Activated CD4-positive, alpha-beta T cell treated with anti-CD3 and anti-CD28 coated beads for 24 hours (primary cell): ENCODE measurements around the gene WDR86.

Experiments used
- DNase-seq, 2 donors: peaks; one replicate each; pipeline ENCODE4 v3.0.0-alpha.2; 2020; ENCODE audit warnings: low read depth in 2 of 2

WDR86 gene

GRCh38 chr7:151392002-151392401 is 17.8 kb downstream of the WDR86 start:
- no peak for DNase-seq

- DNase-seq, result no peak
Measured at GRCh38 chr7:151391358-151391730, 18.5 kb downstream of the WDR86 start.

GRCh38 chr7:151390598-151391357 is 19.1 kb downstream of the WDR86 start:
- no peak for DNase-seq

GRCh38 chr7:151389768-151390597 is 19.9 kb downstream of the WDR86 start:
- no peak for DNase-seq

- DNase-seq, result no peak
Measured at GRCh38 chr7:151389096-151389767, 20.6 kb downstream of the WDR86 start.

- no peak for DNase-seq
Measured at GRCh38 chr7:151388430-151388829, 21.4 kb downstream of the WDR86 start.

DNA sequence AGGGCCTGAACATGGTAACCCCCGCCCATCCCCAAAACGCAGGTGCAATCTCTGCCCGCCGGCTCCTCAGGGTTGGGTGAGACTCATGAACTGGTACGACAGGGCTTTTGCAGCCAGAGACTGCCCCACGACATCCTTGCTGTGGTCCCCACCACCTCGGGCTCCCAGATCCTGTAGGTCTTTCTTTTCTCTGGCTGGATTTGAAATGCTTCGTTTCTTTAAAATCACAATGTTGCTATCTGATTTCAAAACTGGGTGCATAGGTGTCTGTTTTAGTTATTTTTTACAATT is 21.9 kb downstream of the WDR86 start:
- no peak for DNase-seq

- no peak for DNase-seq
Measured at GRCh38 chr7:151387161-151388006, 22.5 kb downstream of the WDR86 start.

- DNase-seq, result no peak
Measured at GRCh38 chr7:151386301-151387160, 23.3 kb downstream of the WDR86 start.

DNA sequence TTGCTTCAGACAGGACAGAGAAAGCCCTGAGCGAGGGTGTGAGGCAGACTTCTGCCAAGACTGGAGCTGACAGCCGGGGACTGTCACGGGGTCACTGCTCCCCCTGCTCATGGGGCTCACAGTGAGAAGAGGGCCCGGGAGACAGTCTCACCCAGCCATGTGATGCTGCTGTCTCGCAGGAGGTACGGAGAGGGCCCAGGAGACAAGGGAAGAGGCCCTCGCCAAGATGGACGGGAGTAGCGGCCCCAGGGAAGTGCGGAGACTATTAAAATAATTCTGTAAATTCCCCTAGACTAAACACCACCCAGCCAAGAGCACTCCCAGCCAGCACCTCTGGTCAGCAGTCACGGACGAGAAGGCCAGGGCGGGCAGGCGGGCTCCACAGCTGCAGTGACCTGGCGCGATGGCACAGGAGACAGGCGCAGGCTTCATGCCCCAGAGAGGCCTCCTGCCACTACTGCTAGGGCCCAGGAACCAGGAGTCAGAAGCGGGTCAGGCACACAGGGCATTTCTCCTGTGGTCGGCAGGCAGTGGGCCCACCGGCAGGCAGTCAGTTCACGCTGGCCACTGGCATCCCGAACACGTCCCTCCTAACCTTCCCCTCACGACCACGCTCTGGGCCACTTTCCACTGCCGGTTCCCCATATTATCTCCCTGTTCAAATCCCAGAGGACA is 24.1 kb downstream of the WDR86 start:
- DNase-seq, result no peak

DNA sequence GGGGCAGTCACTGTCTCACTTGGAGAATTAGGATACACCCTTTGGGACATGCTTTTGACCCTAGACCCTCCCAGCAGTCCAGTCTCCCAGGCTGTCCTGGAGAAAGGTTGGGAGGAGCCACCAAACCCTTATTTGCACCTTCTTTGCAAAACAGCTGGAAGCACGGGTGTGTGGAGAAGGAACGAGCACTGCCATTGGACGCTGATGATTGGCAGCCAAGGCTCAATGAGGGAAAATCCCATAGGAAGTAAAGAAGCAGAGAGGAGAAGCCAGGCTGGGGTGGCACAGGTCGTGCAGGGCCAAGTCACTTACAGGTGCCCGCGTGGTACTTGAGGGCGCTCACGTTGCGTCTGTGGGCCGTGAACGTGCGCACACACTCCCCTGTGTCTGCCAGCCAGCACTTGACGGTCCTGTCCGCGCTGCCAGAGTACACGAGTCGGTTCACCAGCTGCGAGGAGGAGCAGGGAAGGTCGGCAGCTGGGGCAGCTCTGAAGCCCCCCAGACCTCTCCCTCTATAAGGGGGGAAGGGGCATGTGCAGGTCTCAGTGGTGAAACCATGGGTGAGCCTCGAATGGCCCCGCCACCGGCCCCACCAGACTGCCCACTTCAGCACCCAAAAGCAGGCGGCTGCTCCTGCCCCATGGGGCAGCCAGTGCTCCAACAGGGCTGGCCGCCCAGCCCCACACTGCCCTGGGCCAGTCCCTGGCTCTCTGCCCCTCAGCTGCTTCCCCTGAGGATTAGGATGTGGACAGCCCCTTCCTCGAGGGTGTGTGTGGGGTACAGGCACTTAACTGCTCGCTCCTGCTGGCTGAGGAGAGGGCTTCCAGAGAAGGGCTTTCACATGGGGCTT is 24.8 kb downstream of the WDR86 start:
- DNase-seq, result no peak

DNA sequence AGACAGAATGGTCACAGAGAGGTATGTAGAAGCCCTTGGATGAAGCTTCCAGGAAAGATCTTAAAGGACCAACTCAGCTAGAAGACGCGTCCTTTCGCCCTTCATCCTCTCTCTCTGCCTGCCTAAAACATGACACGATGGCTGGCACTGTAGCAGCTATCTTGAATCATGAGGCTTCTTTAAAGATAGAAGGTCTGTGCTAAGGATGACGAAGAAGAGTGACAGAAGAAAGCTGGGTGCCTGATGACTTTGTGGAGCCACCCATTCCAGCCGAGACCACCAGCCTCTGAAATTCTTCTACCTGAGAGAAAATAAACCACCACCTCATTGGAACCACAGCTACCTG is 25.5 kb downstream of the WDR86 start:
- DNase-seq, result no peak

DNA sequence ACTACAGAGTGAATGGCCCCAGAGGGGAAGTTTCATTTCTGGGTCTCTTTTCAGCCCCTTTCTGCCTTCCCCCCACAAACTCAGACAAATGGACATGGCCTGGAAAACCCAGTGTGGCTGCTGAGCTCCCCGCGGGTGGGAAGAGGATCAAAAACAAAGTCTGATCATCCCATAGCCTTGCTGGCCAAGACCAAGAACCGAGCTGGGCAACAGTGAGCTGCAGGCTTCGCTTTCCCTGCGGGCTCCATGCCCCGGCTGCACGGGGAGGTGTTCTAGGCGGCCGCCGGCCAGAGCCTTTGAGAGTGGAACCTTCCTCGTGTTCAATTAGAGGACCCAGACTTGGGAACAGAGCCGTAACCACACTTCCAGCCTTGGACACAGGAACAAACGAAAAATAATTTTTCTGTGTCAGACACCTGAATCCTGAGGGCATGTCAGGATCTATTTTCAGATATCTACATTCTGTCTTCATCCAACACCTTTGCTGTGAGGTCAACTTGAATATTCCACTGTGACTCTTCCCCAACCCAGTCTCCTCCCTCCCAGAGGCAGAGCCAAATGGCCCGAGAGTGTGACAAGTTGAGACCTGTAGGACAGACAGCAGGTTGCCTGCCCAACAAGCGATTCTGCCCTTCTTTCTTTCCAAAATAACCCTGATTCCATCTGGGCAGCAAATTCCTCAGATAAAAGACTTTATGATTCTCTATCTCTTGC is 26.0 kb downstream of the WDR86 start:
- no peak for DNase-seq

- DNase-seq, result no peak
Measured at GRCh38 chr7:151382079-151382885, 27.6 kb downstream of the WDR86 start.

GRCh38 chr7:151381348-151382078 is 28.3 kb downstream of the WDR86 start:
- DNase-seq, result no peak

DNA sequence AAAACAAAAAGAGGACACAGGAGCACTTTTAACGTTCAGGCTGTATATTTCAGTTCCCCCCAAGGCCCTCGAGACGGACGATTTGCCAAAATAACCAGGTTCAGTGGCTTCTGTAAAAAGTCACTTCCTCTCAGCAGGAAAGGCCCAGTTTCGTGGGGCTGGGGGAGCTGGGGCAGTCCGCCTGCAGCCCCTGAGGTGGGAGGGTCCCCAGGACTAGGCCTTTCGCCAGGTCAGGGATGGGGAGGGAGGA is 28.8 kb downstream of the WDR86 start:
- no peak for DNase-seq

GRCh38 chr7:151380199-151381097 is 29.4 kb downstream of the WDR86 start:
- no peak for DNase-seq
